Thoracic aorta (tissue), 2 donors: Measurements from ENCODE around the gene SORL1-AS1.

Source experiments
- ATAC-seq: fragments of 150-250 bp; one replicate; pipeline ENCODE4 v1.8.0; 2017; ENCODE audit warnings: low read depth; ENCODE audit not compliant: insufficient number of reproducible peaks, low FRiP score
- DNase-seq: peaks from one replicate; pipeline ENCODE4 v3.0.0-alpha.2; 2020; ENCODE audit warnings: low spot score
- H3K27ac ChIP-seq, 2 donors: fragments of 200-600 bp; sonication (generic); 1 replicate in 1 of 2; 2 replicates in 1 of 2; pipeline ENCODE4 v1.5.1; 2016; ENCODE audit warnings: mild to moderate bottlenecking in 2 of 2, moderate library complexity in 2 of 2
- H3K27me3 ChIP-seq: fragments of 200-600 bp; sonication (generic); replicated peaks from 2 replicates; pipeline ENCODE4 v1.6.0; 2016; ENCODE audit warnings: mild to moderate bottlenecking; ENCODE audit not compliant: insufficient read depth
- H3K36me3 ChIP-seq: fragments of 200-600 bp; sonication (generic); one replicate; pipeline ENCODE4 v1.5.1; 2016
- H3K4me1 ChIP-seq, 2 donors: fragments of 200-600 bp; sonication (generic); 1 replicate in 1 of 2; 2 replicates in 1 of 2; pipeline versions ENCODE4 v1.5.1 to v1.6.0; 2016; ENCODE audit warnings: low read depth in 2 of 2, mild to moderate bottlenecking in 1 of 2; ENCODE audit not compliant: control insufficient read depth in 1 of 2
- H3K4me3 ChIP-seq: fragments of 200-600 bp; sonication (generic); 2 replicates; pipeline ENCODE4 v1.5.1; 2016; ENCODE audit warnings: mild to moderate bottlenecking
- H3K9me3 ChIP-seq: fragments of 200-600 bp; sonication (generic); 2 replicates; pipeline ENCODE4 v1.5.1; 2016
- CTCF ChIP-seq: fragments of 200-600 bp; sonication (generic); IDR thresholded peaks from one replicate; pipeline ENCODE4 v1.5.1; 2019; ENCODE audit warnings: antibody characterized with exemption

Gene SORL1-AS1

GRCh38 chr11:121452609-121453150 is at the start of gene SORL1-AS1:
SORL1-AS1 (minus strand) TSS chr11:121452967.
- no peaks in the 10 kb centered on the region for H3K27me3 ChIP-seq
- TF ChIP-seq CTCF = no peak
- no peak for DNase-seq
- H3K9me3 ChIP-seq = no peaks in the 10 kb centered on the region
- H3K4me1 ChIP-seq = peaks cover 7 to 20% of the 10 kb centered on the region in 2 donors
- peak within 1 kb of the TSS; percentile 94 for H3K4me3 ChIP-seq
- no peak within 1 kb of the TSS for H3K27ac ChIP-seq
- H3K36me3 ChIP-seq = no peaks in the 10 kb centered on the region
- ATAC-seq = no peak

GRCh38 chr11:121500717-121501116 is 48.0 kb upstream of the SORL1-AS1 start:
- H3K27me3 ChIP-seq = no peaks in the 10 kb centered on the region
- peaks cover 7% of the 10 kb centered on the region for H3K36me3 ChIP-seq
- H3K27ac ChIP-seq = no peak overlapping the region
- H3K4me3 ChIP-seq = no peak overlapping the region
- no peak for TF ChIP-seq CTCF
- H3K9me3 ChIP-seq = no peaks in the 10 kb centered on the region
- DNase-seq (no peak), ATAC-seq (no peak)
- no peaks in the 10 kb centered on the region for H3K4me1 ChIP-seq

GRCh38 chr11:121500275-121500674 is 47.5 kb upstream of the SORL1-AS1 start:
- TF ChIP-seq CTCF = no peak
- Histone ChIP-seq H3K27ac (no peak overlapping the region), H3K4me1 (no peaks in the 10 kb centered on the region), H3K27me3 (no peaks in the 10 kb centered on the region), H3K9me3 (no peaks in the 10 kb centered on the region), H3K4me3 (no peak overlapping the region), H3K36me3 (peaks cover 7% of the 10 kb centered on the region)
- ATAC-seq = no peak
- no peak for DNase-seq

GRCh38 chr11:121499405-121499804 is 46.6 kb upstream of the SORL1-AS1 start:
- no peak for TF ChIP-seq CTCF
- Histone ChIP-seq H3K27ac (no peak overlapping the region), H3K9me3 (no peaks in the 10 kb centered on the region), H3K4me3 (no peak overlapping the region), H3K4me1 (no peaks in the 10 kb centered on the region), H3K36me3 (peaks cover 7% of the 10 kb centered on the region), H3K27me3 (no peaks in the 10 kb centered on the region)
- DNase-seq = no peak
- ATAC-seq = no peak

- no peak overlapping the region for H3K4me3 ChIP-seq
- no peaks in the 10 kb centered on the region for H3K27me3 ChIP-seq
- ATAC-seq (no peak), DNase-seq (no peak)
- H3K27ac ChIP-seq = no peak overlapping the region
- no peaks in the 10 kb centered on the region for H3K9me3 ChIP-seq
- H3K36me3 ChIP-seq = peaks cover 7% of the 10 kb centered on the region
- no peak for TF ChIP-seq CTCF
- no peaks in the 10 kb centered on the region for H3K4me1 ChIP-seq
Observed at GRCh38 chr11:121497176-121497998, 44.6 kb upstream of the SORL1-AS1 start.
